K562 (cell line): ENCODE measurements around the gene ENTPD3. TPM values are rescaled to one million over a fixed set of nuclear protein-coding genes. Genes with fewer than 3 reads are reported as not detected.

Experiments
- BRD4 ChIP-seq: fragments of 200-600 bp; sonication (generic); IDR thresholded peaks from 2 replicates; pipeline ENCODE4 v1.6.1; 2017; ENCODE audit warnings: inconsistent platforms
- BRF1 ChIP-seq: IDR thresholded peaks from 3 replicates; pipeline ENCODE4 v1.6.1; 2011; ENCODE audit warnings: borderline replicate concordance, mild to moderate bottlenecking; ENCODE audit not compliant: insufficient read length; ENCODE audit errors: extremely low read depth
- CBFA2T3 ChIP-seq: fragments of 450-650 bp; IDR thresholded peaks from 2 replicates; pipeline ENCODE4 v1.6.1; 2017
- CBFB ChIP-seq: sonication (generic); formaldehyde crosslinking; IDR thresholded peaks from 2 replicates; pipeline ENCODE4 v1.4.0; 2020; ENCODE audit warnings: mild to moderate bottlenecking, missing genetic modification reagents
- MAFG ChIP-seq: fragments of 450-650 bp; conservative IDR thresholded peaks from 2 replicates; pipeline ENCODE4 v1.6.1; 2016; ENCODE audit warnings: missing genetic modification characterization, missing compliant biosample characterization
- MBD2 ChIP-seq: sonication (generic); IDR thresholded peaks from 2 replicates; pipeline ENCODE4 v1.6.1; 2016; ENCODE audit warnings: low read depth, borderline replicate concordance
- MCM7 ChIP-seq, 2 experiments: fragments of 450-650 bp; IDR thresholded peaks; 2 replicates each; pipeline ENCODE4 v1.6.1; 2016 to 2018
- MEF2A ChIP-seq: IDR thresholded peaks from 2 replicates; pipeline ENCODE4 v1.6.1; 2011; ENCODE audit warnings: low read depth, mild to moderate bottlenecking, low read length, moderate library complexity; ENCODE audit not compliant: control insufficient read depth
- NR1H2 ChIP-seq: sonication (generic); formaldehyde crosslinking; IDR thresholded peaks from 2 replicates; pipeline ENCODE4 v1.4.0; 2020; ENCODE audit warnings: mild to moderate bottlenecking, missing genetic modification reagents
- PHB2 ChIP-seq: fragments of 450-650 bp; IDR thresholded peaks from 2 replicates; pipeline ENCODE4 v1.6.1; 2017; ENCODE audit warnings: low read depth
- PKNOX1 ChIP-seq: fragments of 450-650 bp; IDR thresholded peaks from 2 replicates; pipeline ENCODE4 v1.6.1; 2016
- PURB ChIP-seq: sonication (generic); formaldehyde crosslinking; IDR thresholded peaks from 2 replicates; pipeline ENCODE4 v1.9.0; 2021; ENCODE audit warnings: low read depth, mild to moderate bottlenecking, missing genetic modification reagents
- RB1 ChIP-seq: fragments of 450-650 bp; IDR thresholded peaks from 2 replicates; pipeline ENCODE4 v1.6.1; 2017; ENCODE audit warnings: low read depth, mild to moderate bottlenecking
- SREBF2 ChIP-seq: sonication (generic); formaldehyde crosslinking; IDR thresholded peaks from 2 replicates; pipeline ENCODE4 v1.4.0; 2020; ENCODE audit warnings: mild to moderate bottlenecking, missing genetic modification reagents
- TCFL5 ChIP-seq: fragments of 250-450 bp; sonication (Bioruptor Pico); conservative IDR thresholded peaks from 2 replicates; pipeline ENCODE4 v1.6.1; 2021; ENCODE audit warnings: mild to moderate bottlenecking, moderate library complexity, matching md5 sums
- ZNF3 ChIP-seq: fragments of 250-450 bp; sonication (Bioruptor Pico); IDR thresholded peaks from 2 replicates; pipeline ENCODE4 v1.5.0; 2021; ENCODE audit warnings: mild to moderate bottlenecking, moderate library complexity
- ZNF318 ChIP-seq, 2 experiments: fragments of 450-650 bp; IDR thresholded peaks; 2 replicates each; pipeline ENCODE4 v1.6.1; 2016; ENCODE audit warnings: mild to moderate bottlenecking in 2 of 2, borderline replicate concordance in 1 of 2, low read depth in 1 of 2, moderate library complexity in 1 of 2
- ZNF436 ChIP-seq: fragments of 250-450, 450-650 bp; sonication (Bioruptor Pico); formaldehyde crosslinking; IDR thresholded peaks from 2 replicates; pipeline ENCODE4 v1.7.0; 2020; ENCODE audit warnings: mild to moderate bottlenecking
- ZNF511 ChIP-seq: sonication (generic); formaldehyde crosslinking; IDR thresholded peaks from 2 replicates; pipeline ENCODE4 v1.8.0; 2022; ENCODE audit warnings: mild to moderate bottlenecking, missing genetic modification reagents
- ZNF766 ChIP-seq: fragments of 200-800 bp; sonication (Bioruptor generic); conservative IDR thresholded peaks from 2 replicates; pipeline ENCODE4 v1.6.1; 2016; ENCODE audit warnings: missing genetic modification characterization, missing compliant biosample characterization
- polyA plus RNA-seq, 8 experiments: library from polyadenylated mRNA; depleted of rRNA in 4 of 8; stranded (reverse) in 5 of 8; unstranded in 3 of 8; fragments of >200 nt; fragmentation: Nextera tagmentation in 2 of 8; fragmentation: Illumina TruSeq in 1 of 8; extraction: Ambion mirVana in 2 of 8; extraction: Trizol in 1 of 8; gene quantifications; 2 replicates each; pipeline versions ENCODE4 v1.2.1 to v1.2.3, GENCODE V29; 2011 to 2014; ENCODE audit warnings: inconsistent platforms in 1 of 8, missing spikeins in 1 of 8
- total RNA-seq, 7 experiments: library from RNA; depleted of rRNA in 6 of 7; stranded (reverse); fragments of >200 nt in 6 of 7; fragmentation: Illumina TruSeq in 2 of 7; extraction: Trizol in 2 of 7; gene quantifications; 2 replicates each; pipeline versions ENCODE4 v1.2.1 to v1.2.3, GENCODE V29; 2011 to 2021; ENCODE audit warnings: low replicate concordance in 1 of 7

ENTPD3 gene
- total and polyA plus RNA-seq, 9 of the 15 experiments (the other 6 are each of a cell fraction or from before 2014, with no cell fraction given), result 0.23 to 2.1 (median 0.58) TPM

GRCh38 chr3:40366203-40367162 lies 20.5 kb upstream of the ENTPD3 start (continued):
- TF ChIP-seq BRF1, result no peak
- TF ChIP-seq CBFB (CRISPR knock-in tag), result no peak
- peak; percentile 100 for TF ChIP-seq MAFG (tag)
- no peak for TF ChIP-seq SREBF2 (CRISPR knock-in tag)
- no peak for TF ChIP-seq BRD4
- TF ChIP-seq PHB2, result no peak
- TF ChIP-seq RB1, result no peak
- TF ChIP-seq ZNF766 (CRISPR knock-in tag), result no peak
- no peak for TF ChIP-seq MEF2A
- no peak for TF ChIP-seq NR1H2 (CRISPR knock-in tag)
- TF ChIP-seq ZNF318 (IDR thresholded peaks at IDR 0.05; ENCODE audit: borderline replicate concordance in 1 of 2, low read depth in 1 of 2), result no peak
- TF ChIP-seq ZNF436, result no peak
- no peak for TF ChIP-seq ZNF511 (CRISPR knock-in tag)
- TF ChIP-seq ZNF3 (CRISPR knock-in tag), result no peak
- TF ChIP-seq PURB (CRISPR knock-in tag), result no peak
- no peak for TF ChIP-seq MCM7 (IDR thresholded peaks at IDR 0.05)
- TF ChIP-seq TCFL5 (CRISPR knock-in tag), result no peak
- TF ChIP-seq PKNOX1, result no peak
- TF ChIP-seq CBFA2T3, result peak; percentile 71
- TF ChIP-seq MBD2, result no peak
